Measurements from ENCODE around the gene GTSF1L. TPM values are rescaled to one million over a fixed set of nuclear protein-coding genes. Genes with fewer than 3 reads are reported as not detected.

Gene GTSF1L
- total RNA-seq, 1 donor from 2014 or later: not detected

- no peak for DNase-seq (ENCODE audit: low read depth in 2 of 2)
These were observed 19.7 kb upstream of the GTSF1L start for GRCh38 chr20:43746344-43747137.

DNA sequence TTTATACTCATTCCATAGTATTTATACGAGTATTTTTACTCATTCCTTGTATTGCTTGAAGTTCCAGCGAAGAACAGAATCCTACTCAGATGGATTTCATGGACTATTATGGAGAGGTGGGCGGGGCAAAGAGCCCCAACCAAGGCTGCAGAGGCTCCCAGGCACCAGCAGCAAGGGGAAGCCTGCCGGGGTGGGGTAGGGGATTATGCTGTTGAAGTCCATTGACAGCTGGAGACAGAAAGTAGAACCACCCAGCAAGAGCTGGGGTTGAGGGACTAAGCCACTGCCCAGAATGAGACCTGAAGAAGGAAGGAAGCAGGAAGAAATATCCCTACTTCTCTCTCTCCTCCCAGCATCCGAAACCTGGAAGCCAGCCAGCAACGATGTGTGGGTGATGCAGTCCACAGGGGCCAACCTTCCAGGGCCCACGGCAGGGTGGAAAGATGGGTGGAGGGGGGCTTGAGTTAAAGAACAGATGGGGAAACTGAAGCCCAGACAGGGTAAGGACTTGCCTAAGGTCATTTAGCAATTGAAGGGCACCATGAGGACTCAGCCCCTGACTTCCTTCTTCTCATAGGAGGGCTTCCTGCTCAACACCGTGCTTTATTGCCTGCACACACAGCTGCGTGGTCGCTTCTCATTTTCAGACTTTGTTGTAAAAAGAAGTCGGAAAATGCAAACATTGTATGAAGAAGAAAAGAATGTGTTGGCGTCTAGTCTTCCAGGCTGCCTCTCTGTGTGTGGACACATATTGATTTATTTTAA is 18.3 kb upstream of the GTSF1L start:
- no peak for DNase-seq (ENCODE audit: low read depth in 2 of 2)

DNA sequence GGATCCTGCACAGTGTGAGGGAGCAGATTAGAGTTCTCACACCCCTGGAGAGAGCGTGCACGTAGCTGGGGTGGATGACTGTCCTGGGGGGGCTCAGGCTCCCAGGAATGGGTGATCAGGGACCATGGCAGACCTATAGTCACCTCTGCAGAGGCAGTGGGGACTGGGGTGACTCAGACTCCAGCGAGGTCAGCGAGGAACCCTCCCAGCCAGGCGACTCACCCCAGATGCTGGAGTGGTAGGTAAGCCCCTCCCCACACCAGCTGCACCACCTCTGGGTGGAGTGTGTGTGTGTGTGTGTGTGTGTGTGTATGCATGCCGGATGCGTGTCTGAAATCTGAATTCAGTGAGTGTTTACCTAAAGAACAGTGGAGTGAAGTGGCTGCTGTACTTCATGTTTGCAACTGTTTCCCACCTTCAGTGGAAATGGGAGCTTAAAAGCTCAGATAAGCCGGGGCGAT is 17.4 kb upstream of the GTSF1L start:
- DNase-seq (ENCODE audit: low read depth in 2 of 2): no peak

- DNase-seq (ENCODE audit: low read depth in 2 of 2): no peak
These were observed 13.8 kb upstream of the GTSF1L start for GRCh38 chr20:43740642-43741041.

GRCh38 chr20:43739148-43739749 is 12.4 kb upstream of the GTSF1L start:
- no peak for DNase-seq (ENCODE audit: low read depth in 2 of 2)

DNA sequence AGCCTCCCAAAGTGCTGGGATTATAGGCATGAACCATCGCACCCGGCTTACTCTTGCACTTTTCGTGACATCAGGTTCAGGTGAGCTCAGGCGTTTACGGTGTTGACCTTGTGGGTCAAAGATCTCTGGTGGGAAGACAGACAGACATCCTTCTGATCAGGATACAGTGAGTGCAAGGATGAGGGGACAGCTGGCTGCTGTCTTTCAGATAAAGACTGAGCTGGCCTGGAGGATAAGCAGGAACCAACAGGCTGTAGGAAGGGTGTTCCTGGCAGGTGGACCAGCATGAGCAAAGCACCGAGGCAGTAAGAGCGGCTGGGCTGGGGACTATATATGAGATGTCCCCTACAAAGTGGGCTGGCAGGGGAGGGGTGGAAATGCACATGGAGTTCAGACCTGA is 11.1 kb upstream of the GTSF1L start:
- no peak for DNase-seq (ENCODE audit: low read depth in 2 of 2)

GRCh38 chr20:43736588-43737158 is 9.9 kb upstream of the GTSF1L start:
- no peak for DNase-seq (ENCODE audit: low read depth in 2 of 2)

GRCh38 chr20:43731927-43732326 is 5.1 kb upstream of the GTSF1L start:
- no peak for DNase-seq (ENCODE audit: low read depth in 2 of 2)

- no peak for DNase-seq (ENCODE audit: low read depth in 2 of 2)
These were observed 4.7 kb upstream of the GTSF1L start for GRCh38 chr20:43731469-43731868.

DNA sequence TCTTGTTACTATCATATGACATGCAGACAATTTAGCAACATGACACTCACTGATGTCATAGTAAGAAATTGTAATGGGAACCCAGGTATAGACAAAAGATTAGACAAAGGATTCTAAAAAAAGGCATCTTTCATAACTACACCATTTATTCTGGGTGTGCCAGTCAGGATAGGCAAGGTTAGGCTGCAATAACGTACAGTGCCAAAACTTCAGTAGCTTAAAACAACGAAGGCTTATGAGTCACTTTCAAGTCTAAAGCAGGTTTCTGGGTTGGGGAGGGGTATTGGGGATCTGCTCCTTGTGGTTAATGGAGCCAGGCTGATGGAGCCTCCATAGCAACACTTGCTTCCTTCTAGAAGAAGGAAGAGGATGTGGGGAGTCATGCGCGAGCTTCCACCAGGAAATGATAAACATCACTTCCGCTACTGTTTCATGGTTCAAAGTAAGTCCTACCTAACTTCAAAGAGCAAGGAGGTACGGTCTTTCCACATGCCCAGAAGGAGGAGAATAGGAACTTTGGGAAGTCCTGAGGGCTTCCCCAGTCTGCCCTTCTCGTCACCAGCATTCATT is 2.0 kb upstream of the GTSF1L start:
- DNase-seq (ENCODE audit: low read depth in 2 of 2): no peak

GRCh38 chr20:43727980-43728590 is 1.3 kb upstream of the GTSF1L start:
- no peak for DNase-seq (ENCODE audit: low read depth in 2 of 2)

- no peak for DNase-seq (ENCODE audit: low read depth in 2 of 2)
These were observed 469 bp downstream of the GTSF1L start for GRCh38 chr20:43726333-43726732.

DNA sequence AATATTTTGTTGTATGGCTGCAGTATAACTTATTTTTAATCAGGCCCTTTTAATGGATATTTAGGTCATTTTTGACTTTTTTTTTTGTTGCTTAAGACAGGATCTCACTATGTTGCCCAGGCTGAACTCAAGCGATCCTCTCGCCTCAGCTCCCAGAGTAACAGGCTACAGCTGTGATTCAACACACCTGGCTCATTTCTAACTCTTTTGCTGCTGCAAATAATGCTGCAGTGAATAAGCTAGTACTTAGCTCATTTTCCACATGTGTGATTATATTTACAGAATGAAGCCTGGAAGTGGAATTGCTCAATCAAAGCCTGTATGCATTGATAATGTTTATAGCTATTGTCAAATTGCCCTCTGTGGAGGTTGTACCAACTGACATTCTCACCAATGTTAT is 1.1 kb downstream of the GTSF1L start:
- DNase-seq (ENCODE audit: low read depth in 2 of 2): no peak

DNA sequence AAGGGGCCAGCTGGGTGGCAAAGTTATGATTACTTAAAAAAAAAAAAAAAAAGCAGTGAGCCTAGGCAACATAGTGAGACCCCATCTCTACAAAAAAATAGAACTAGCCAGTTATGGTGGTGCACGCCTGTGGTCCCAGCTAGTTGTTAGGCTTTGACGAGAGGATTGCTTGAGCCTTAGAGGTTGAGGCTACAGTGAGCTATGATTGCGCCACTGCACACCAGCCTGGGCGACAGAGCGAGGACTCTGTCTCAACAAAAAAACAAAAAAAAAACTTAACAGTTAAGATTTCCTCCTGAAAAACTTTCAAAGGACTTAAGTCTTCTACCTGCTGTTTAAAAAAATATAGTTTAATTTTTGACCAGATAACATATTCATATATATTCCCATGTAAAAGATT is 2.4 kb downstream of the GTSF1L start:
- DNase-seq (ENCODE audit: low read depth in 2 of 2): no peak

DNA sequence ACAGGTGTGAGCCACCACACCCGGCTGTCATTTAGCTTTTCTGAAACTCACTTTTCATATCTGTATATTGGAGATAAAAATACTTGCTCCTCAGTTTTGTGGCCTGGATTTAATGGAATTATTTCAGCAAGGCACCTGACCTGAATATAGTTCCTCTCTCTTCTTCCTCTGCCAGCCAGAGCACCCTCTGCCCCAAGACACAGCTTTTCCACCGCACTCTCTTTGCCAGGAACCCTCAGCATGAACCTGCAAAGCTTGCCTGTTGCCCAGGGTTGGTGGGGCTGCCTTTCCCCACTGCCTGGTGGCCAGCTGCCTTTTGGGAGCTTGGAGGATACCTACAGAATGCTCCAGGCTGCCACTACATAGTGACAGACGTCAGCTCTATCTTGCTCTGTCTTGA is 3.1 kb downstream of the GTSF1L start:
- DNase-seq (ENCODE audit: low read depth in 2 of 2): no peak

DNA sequence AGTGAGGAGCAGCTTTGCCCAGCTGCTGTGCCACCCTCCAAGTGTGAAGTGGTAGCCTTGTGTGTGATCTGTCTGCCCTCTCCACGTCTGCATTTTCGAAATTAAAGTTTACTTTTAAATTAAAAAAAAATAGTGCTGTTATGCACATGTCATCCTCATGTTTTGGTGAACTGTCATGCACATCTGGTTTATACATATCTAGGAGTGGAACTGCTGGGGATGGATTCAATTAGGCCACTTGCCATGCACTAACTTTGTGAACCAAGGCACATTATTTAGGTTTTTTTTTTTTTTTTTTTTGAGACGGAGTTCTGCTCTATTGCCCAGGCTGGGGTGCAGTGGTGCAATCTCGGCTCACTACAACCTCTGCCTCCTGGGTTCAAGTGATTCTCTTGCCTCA is 3.6 kb downstream of the GTSF1L start:
- DNase-seq (ENCODE audit: low read depth in 2 of 2): no peak

- DNase-seq (ENCODE audit: low read depth in 2 of 2): no peak
These were observed 4.7 kb downstream of the GTSF1L start for GRCh38 chr20:43722153-43722505.

DNA sequence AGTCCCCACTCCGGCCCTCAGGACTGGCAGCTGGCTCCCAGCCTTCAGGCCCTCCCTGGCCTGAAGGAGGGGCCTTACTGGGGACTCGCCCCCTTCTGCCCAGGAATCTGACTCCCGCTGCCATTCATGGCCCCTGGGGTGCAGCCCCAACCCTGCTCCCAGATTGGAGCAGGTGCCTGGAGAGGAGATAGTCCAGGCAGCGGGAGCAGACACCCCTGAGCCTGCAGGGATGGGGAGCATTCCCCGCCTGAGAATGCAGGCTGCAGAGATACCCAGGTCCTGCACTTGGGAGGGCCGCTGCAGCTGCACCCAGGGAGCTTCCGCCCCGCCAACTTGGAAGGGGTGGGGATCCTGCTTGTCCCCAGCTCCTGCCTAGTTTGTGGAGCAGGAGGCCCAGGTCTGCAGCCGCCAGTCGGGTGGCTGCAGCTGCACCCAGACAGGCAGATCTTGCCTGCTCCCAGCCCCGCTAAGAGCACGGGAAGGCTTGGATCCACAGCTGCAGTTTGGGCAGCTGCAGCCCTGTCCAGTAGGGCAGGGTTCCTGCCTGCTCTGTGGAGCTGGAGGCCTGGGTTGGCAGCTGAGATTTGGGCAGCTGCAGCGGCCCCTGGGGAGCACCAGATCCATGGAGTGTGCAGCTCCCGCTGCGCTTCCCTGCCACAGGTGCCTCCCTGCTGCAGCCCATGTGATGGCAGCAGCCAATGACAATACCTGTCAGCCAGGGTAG is 5.2 kb downstream of the GTSF1L start:
- DNase-seq (ENCODE audit: low read depth in 2 of 2): no peak

GRCh38 chr20:43721097-43721428 is 5.7 kb downstream of the GTSF1L start:
- DNase-seq (ENCODE audit: low read depth in 2 of 2): no peak

- no peak for DNase-seq (ENCODE audit: low read depth in 2 of 2)
These were observed 6.8 kb downstream of the GTSF1L start for GRCh38 chr20:43720007-43720406.

GRCh38 chr20:43717616-43717995 is 9.2 kb downstream of the GTSF1L start:
- no peak for DNase-seq (ENCODE audit: low read depth in 2 of 2)
